ENCODE measurements around the gene CD79A.

CD79A gene

GRCh38 chr19:41917676-41918075 is 40.6 kb downstream of the CD79A start:
- FAIRE-seq (no peak), DNase-seq (ENCODE audit: low spot score) (no peak)

GRCh38 chr19:41918095-41918494 is 41.0 kb downstream of the CD79A start:
- FAIRE-seq, result no peak
- DNase-seq (ENCODE audit: low spot score), result no peak

GRCh38 chr19:41918653-41919244 is 41.7 kb downstream of the CD79A start:
- DNase-seq (ENCODE audit: low spot score), result no peak
- FAIRE-seq, result no peak

- DNase-seq (ENCODE audit: low spot score), result no peak
- no peak for FAIRE-seq
Observed at GRCh38 chr19:41919948-41920712, 43.1 kb downstream of the CD79A start.

- FAIRE-seq (no peak), DNase-seq (ENCODE audit: low spot score) (no peak)
Observed at GRCh38 chr19:41920882-41921576, 44.0 kb downstream of the CD79A start.

- FAIRE-seq (no peak), DNase-seq (ENCODE audit: low spot score) (no peak)
Observed at GRCh38 chr19:41921577-41922576, 44.8 kb downstream of the CD79A start.

- DNase-seq (ENCODE audit: low spot score), result no peak
- FAIRE-seq, result no peak
Observed at GRCh38 chr19:41922585-41922984, 45.5 kb downstream of the CD79A start.

GRCh38 chr19:41923045-41923788 is 46.1 kb downstream of the CD79A start:
- DNase-seq (ENCODE audit: low spot score) (no peak), FAIRE-seq (no peak)

- DNase-seq (ENCODE audit: low spot score), result no peak
- no peak for FAIRE-seq
Observed at GRCh38 chr19:41924151-41925145, 47.4 kb downstream of the CD79A start.

GRCh38 chr19:41925208-41926003 is 48.3 kb downstream of the CD79A start:
- DNase-seq (ENCODE audit: low spot score) (no peak), FAIRE-seq (no peak)

GRCh38 chr19:41926028-41926762 is 49.1 kb downstream of the CD79A start:
- DNase-seq (ENCODE audit: low spot score), result no peak
- no peak for FAIRE-seq

- no peak for DNase-seq (ENCODE audit: low spot score)
- no peak for FAIRE-seq
Observed at GRCh38 chr19:41926763-41927496, 49.9 kb downstream of the CD79A start.

- DNase-seq (ENCODE audit: low spot score) (no peak), FAIRE-seq (no peak)
Observed at GRCh38 chr19:41927497-41928192, 50.6 kb downstream of the CD79A start.

- FAIRE-seq, result no peak
- DNase-seq (ENCODE audit: low spot score), result no peak
Observed at GRCh38 chr19:41928221-41928683, 51.2 kb downstream of the CD79A start, which contains the start of gene ERFL. Gene ERFL, minus strand, starts transcription at chr19:41928449. Its CDS starts 15,530 bp downstream, at chr19:41912919.

- no peak for DNase-seq (ENCODE audit: low spot score)
- no peak for FAIRE-seq
Observed at GRCh38 chr19:41928754-41929535, 51.9 kb downstream of the CD79A start.
